ENCODE results near the gene AWAT1.

GRCh38 chrX:70289168-70289792 is 54.8 kb downstream of the AWAT1 start:
- no peak for TF ChIP-seq TAF1 (IDR thresholded peaks at IDR 0.05; ENCODE audit: borderline replicate concordance, low read depth, low read length)
- no peak for TF ChIP-seq POLR2A (IDR thresholded peaks at IDR 0.05; ENCODE audit: low read depth, low read length)
- TF ChIP-seq POLR2AphosphoS5 (IDR thresholded peaks at IDR 0.05; ENCODE audit: low read depth, low read length): no peak
